Mucosa of descending colon (tissue), 3 donors: Measurements from ENCODE around the gene INCA1. TPM values are rescaled to one million over a fixed set of nuclear protein-coding genes. Genes with fewer than 3 reads are reported as not detected.

Experiments
- ATAC-seq: fragments of 200-7000 bp; cut with Tn5 transposase; one replicate; pipeline ENCODE4 v1.9.1; 2020; ENCODE audit warnings: mild to moderate bottlenecking, moderate library complexity
- DNase-seq, 3 donors: peaks; one replicate each; pipeline ENCODE4 v3.0.0-alpha.2; 2020
- H3K36me3 ChIP-seq: fragments of 200-600 bp; one replicate; pipeline ENCODE4 v1.8.0; 2021; ENCODE audit warnings: low read depth, mild to moderate bottlenecking
- H3K4me1 ChIP-seq: fragments of 200-600 bp; one replicate; pipeline ENCODE4 v1.8.0; 2021; ENCODE audit warnings: low read depth, mild to moderate bottlenecking
- H3K4me3 ChIP-seq: fragments of 200-600 bp; one replicate; pipeline ENCODE4 v1.8.0; 2021; ENCODE audit warnings: mild to moderate bottlenecking
- H3K9me3 ChIP-seq: fragments of 200-600 bp; one replicate; pipeline ENCODE4 v1.8.0; 2021; ENCODE audit warnings: mild to moderate bottlenecking
- intact Hi-C, 2 donors: fragments of 100-400 bp; cut with DNase I in 1 of 2; cut with micrococcal nuclease in 1 of 2; formaldehyde crosslinking; loops; one replicate each; pipeline versions ENCODE4 v1.11.0 to v1.11.1; 2022; cut with DNase I, micrococcal nuclease
- total RNA-seq, 3 donors: library from RNA; stranded (reverse); fragmentation: NEBNext Ultra II Directional in 2 of 3; extraction: Animal tissue kit (Norgen Biotek cat#: 25700) in 2 of 3; gene quantifications; one replicate each; pipeline versions ENCODE4 v1.2.1 to v1.2.4, GENCODE V29; 2021 to 2023
- TF ChIP-seq, protein P1 (sequence below): fragments of 200-600 bp; IDR thresholded peaks from one replicate; pipeline ENCODE4 v1.8.0; 2022; ENCODE audit warnings: antibody characterized with exemption, mild to moderate bottlenecking
- donor health status: DM: no; HTN: no; CAD: no; lungs with moderate emphysema.
- donor health status: DM: no; HTN: no; CAD: no.
- donor health status: DM: no; HTN: yes; CAD: no.

The INCA1 gene
- total RNA-seq, 3 donors from 2014 or later: 1.8 to 4.5 (median 3.5) TPM

DNA sequence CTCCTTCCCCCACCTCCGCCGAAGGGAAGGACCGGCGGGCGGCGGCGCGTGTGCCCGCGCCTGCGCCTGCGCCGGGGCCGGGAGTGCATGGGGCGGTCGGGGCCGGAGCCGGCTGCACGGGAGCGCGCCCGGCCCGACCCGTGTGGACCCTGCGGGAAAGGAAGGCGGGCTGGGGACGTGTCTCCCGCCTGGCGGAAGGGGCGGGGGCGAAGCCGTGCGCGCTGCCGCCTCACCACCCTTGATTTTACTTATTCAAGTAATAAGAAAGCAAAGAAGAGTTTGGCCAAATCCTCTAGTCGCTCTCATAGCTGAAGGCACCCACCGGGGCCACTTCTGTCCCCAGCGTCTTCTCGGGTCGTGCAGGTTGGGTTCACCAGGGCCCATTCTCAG is 48.4 kb downstream of the INCA1 start:
- Histone ChIP-seq H3K9me3 (no peaks in the 10 kb centered on the region), H3K4me3 (peak overlapping the region; percentile 98), H3K36me3 (no peaks in the 10 kb centered on the region), H3K4me1 (peaks cover 33% of the 10 kb centered on the region)
- peak; percentile 62 for ATAC-seq
- TF ChIP-seq, protein P1, sequence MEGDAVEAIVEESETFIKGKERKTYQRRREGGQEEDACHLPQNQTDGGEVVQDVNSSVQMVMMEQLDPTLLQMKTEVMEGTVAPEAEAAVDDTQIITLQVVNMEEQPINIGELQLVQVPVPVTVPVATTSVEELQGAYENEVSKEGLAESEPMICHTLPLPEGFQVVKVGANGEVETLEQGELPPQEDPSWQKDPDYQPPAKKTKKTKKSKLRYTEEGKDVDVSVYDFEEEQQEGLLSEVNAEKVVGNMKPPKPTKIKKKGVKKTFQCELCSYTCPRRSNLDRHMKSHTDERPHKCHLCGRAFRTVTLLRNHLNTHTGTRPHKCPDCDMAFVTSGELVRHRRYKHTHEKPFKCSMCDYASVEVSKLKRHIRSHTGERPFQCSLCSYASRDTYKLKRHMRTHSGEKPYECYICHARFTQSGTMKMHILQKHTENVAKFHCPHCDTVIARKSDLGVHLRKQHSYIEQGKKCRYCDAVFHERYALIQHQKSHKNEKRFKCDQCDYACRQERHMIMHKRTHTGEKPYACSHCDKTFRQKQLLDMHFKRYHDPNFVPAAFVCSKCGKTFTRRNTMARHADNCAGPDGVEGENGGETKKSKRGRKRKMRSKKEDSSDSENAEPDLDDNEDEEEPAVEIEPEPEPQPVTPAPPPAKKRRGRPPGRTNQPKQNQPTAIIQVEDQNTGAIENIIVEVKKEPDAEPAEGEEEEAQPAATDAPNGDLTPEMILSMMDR: no peak
- peak; percentile 80 to 93 (median 91) for DNase-seq
- intact Hi-C loops: no loop called here

DNA sequence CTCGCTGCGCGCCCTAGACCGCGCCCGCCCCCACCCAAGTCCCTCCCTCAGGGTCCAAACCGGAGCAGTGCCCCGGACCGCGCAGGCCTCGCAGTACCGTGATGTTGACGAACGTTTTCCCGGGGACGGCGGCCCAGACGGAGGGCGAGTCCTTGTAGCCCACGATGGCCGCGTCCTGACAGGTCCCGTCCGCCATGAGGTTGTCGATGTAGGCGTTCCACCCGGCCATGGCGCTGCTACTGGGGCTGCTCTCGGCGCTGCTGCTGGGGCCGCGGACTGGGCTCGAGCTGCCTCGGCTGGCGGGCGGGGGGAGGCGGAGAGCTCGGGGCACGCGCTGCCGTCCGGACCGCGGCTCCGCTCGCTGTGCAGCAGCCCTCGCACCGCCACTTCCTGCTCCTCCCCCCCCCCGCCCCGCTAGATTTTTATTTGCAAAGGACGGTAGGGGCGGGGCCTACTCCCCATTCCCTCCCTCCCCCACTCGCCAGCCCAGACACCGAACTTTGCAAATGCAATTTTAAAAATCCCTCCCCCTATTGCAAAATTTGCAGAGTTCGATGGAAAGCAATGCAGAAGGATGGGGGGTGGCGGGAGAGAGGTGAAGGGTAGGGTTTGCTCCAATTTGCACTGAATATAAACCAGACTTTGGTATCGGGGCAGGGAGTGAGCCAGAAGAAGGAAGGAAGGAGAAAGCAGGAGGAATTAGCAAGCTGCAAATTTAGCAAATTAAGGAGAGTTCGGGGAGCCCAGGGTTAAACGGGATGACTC is 49.0 kb downstream of the INCA1 start, which contains the start of gene PFN1:
TSS of gene PFN1 (minus strand) at position 365 of the 765 bp plus-strand sequence. CDS start at position 229, 136 bp downstream.
- Histone ChIP-seq H3K4me1 (peaks cover 33% of the 10 kb centered on the region), H3K4me3 (peak within 1 kb of the TSS; percentile 98), H3K9me3 (no peaks in the 10 kb centered on the region), H3K36me3 (no peaks in the 10 kb centered on the region)
- intact Hi-C loops: no loop called here
- ATAC-seq: peak; percentile 71
- TF ChIP-seq, protein P1: no peak
- peak; percentile 91 to 95 (median 93) for DNase-seq

DNA sequence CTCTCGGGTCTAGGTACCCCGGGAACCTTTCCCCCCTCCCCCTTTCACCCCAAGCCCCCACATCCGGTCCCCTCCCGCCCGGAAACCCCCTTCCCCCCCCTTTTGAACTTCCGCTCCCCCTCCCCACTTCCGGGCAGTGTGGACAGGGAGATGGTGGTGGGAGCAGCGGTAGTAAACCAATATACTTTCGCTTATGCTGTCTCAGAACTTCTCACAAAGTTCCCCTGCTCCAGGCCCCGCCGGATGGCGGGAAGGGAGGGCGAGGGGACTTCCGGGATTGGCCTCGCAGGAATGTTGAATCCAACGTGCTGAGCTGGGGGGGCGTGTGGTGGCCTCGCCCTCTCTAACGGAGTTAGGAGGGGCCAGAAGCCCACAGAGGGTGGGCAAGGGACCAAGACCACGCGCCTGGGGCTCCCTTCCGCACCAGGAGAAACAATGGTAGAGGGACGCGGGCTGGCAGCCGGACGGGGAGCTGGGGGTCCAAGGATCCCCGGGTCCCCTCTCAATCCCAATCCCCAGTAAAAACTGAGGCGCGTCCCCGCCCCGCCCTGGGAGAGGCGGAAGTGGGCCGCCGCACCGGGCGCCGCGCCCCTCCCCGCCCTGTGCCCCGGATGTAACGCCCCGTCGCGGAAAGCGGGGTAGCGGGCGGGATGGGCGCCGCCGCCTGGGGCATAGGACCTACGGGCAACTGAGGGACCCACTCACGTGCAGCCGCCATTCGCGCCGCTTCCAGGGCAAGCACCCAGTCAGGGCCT is 49.7 kb downstream of the INCA1 start:
- TF ChIP-seq, protein P1: no peak
- peaks cover 33% of the 10 kb centered on the region for H3K4me1 ChIP-seq

DNA sequence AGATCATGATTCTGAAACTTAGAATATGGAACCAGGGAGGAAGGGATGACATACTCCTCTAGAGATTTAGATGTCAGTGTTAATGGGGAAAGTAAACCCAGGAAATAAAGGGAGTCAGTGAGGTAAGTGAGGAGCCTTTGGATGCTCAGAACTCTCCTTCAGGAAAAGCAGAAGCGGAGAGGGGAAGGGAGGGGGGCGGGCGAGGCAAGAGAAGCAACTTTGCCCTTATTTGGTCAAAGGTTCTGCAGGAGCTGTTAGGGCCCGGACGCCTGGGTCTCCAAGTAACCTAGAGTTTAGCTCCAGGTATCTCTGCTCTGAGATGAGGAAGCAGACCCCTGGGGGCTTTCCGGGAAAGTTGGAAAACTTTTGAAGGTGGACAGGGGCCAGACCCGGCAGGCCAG is 50.3 kb downstream of the INCA1 start:
- peaks cover 35% of the 10 kb centered on the region for H3K4me1 ChIP-seq
- intact Hi-C loops: no loop called here
- TF ChIP-seq, protein P1: no peak
- DNase-seq: peak in 1 of 3 donors; percentile 64
- no peak for ATAC-seq
- H3K9me3 ChIP-seq: no peaks in the 10 kb centered on the region
- H3K4me3 ChIP-seq: peak overlapping the region; percentile 98
- H3K36me3 ChIP-seq: no peaks in the 10 kb centered on the region

More for the DNA sequence above, 49.7 kb downstream of the INCA1 start:
- no peaks in the 10 kb centered on the region for H3K36me3 ChIP-seq
- DNase-seq: peak; percentile 83 to 89 (median 88)
- H3K4me3 ChIP-seq: peak overlapping the region; percentile 98
- intact Hi-C loops: no loop called here
- ATAC-seq: peak; percentile 62
- H3K9me3 ChIP-seq: no peaks in the 10 kb centered on the region

DNA sequence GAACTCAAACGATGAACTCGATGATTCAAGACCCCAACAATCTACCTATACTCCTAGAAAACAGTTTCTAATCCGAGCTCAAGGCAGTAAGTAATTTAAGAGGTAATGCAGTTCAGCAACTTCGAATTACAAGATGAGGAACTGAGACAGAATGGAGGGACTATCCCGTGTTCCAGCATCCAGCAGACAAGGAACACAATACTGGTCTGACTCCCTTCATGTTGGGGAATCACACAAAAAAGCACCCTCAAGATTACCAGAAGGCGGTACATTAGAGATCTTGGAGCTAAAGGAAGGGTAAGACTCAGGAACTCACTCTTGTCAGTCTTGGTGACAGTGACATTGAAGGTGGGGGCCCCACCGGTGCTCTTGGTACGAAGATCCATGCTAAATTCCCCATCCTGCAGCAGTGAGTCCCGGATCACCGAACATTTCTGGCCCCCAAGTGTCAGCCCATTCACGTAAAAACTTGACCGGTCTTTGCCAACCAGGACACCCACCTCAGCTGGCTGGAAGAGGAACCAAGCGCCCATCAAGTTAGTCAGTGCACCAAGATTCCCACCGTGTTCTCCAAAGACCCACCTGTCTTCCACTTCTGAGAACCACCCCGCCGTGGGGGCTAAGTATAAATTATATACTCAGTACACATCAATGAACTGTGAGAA is 50.9 kb downstream of the INCA1 start:
- Histone ChIP-seq H3K4me1 (peaks cover 40% of the 10 kb centered on the region), H3K4me3 (no peak overlapping the region), H3K36me3 (no peaks in the 10 kb centered on the region), H3K9me3 (no peaks in the 10 kb centered on the region)
- ATAC-seq (no peak), DNase-seq (no peak)
- intact Hi-C loops: no loop called here
- TF ChIP-seq, protein P1: no peak
